NB4 (cell line): ENCODE measurements around the gene HMG20B.
A peak's percentile ranks its signal among the peaks of the same experiment; 100 is the strongest.

Experiments
- DNase-seq: peaks from one replicate; pipeline ENCODE4 v3.0.0; 2010; ENCODE audit warnings: low read depth
- H3K4me3 ChIP-seq: one replicate; pipeline ENCODE4 v1.5.1; 2011; ENCODE audit warnings: mild to moderate bottlenecking, low read depth, low read length, moderate library complexity
- CTCF ChIP-seq: IDR thresholded peaks from one replicate; pipeline ENCODE4 v1.5.1; 2012; ENCODE audit warnings: low read depth, low read length
- MAX ChIP-seq: IDR thresholded peaks from 2 replicates; pipeline ENCODE4 v1.6.1; 2011; ENCODE audit warnings: low read depth, low read length
- MYC ChIP-seq: IDR thresholded peaks from 2 replicates; pipeline ENCODE4 v1.6.1; 2011; ENCODE audit warnings: low read depth, low read length
- POLR2A ChIP-seq: IDR thresholded peaks from 2 replicates; pipeline ENCODE4 v1.6.1; 2011; ENCODE audit warnings: mild to moderate bottlenecking; ENCODE audit not compliant: insufficient read length; ENCODE audit errors: extremely low read depth

HMG20B gene

GRCh38 chr19:3585301-3586126 is 12.8 kb downstream of the HMG20B start, which contains the start of gene GIPC3:
TSS of gene GIPC3 (plus strand) at chr19:3585478. CDS start at chr19:3585598, 120 bp downstream.
- H3K4me3 ChIP-seq = no peak within 1 kb of the TSS
- TF ChIP-seq MYC = no peak
- DNase-seq = no peak

GRCh38 chr19:3586127-3586626 is 13.4 kb downstream of the HMG20B start:
- peak; percentile 34 for DNase-seq
- TF ChIP-seq POLR2A = no peak
- TF ChIP-seq CTCF = peak; percentile 41
- H3K4me3 ChIP-seq = no peak overlapping the region

- TF ChIP-seq CTCF = no peak
- TF ChIP-seq MYC = no peak
- TF ChIP-seq POLR2A = no peak
- TF ChIP-seq MAX = no peak
- H3K4me3 ChIP-seq = no peak overlapping the region
- no peak for DNase-seq
These were observed 14.1 kb downstream of the HMG20B start for GRCh38 chr19:3586707-3587346.

- DNase-seq = no peak
- no peak for TF ChIP-seq MAX
- TF ChIP-seq CTCF = no peak
- TF ChIP-seq POLR2A = no peak
- no peak for TF ChIP-seq MYC
- no peak overlapping the region for H3K4me3 ChIP-seq
These were observed 16.7 kb downstream of the HMG20B start for GRCh38 chr19:3589439-3589838.

GRCh38 chr19:3589949-3590348 is 17.2 kb downstream of the HMG20B start:
- H3K4me3 ChIP-seq = no peak overlapping the region
- no peak for DNase-seq
- TF ChIP-seq MYC (no peak), MAX (no peak), POLR2A (no peak), CTCF (no peak)

- no peak for DNase-seq
- H3K4me3 ChIP-seq = no peak overlapping the region
- TF ChIP-seq MAX = no peak
- TF ChIP-seq MYC = no peak
- no peak for TF ChIP-seq CTCF
- TF ChIP-seq POLR2A = no peak
These were observed 18.4 kb downstream of the HMG20B start for GRCh38 chr19:3590991-3591659.
